Fibroblast of lung (primary cell): ENCODE results near the gene SH3GL2.

Source experiments
- CTCF ChIP-seq, 2 donors: IDR thresholded peaks in 1 of 2; conservative IDR thresholded peaks in 1 of 2; 1 replicate in 1 of 2; 2 replicates in 1 of 2; pipeline ENCODE4 v1.5.1; 2011 to 2012; ENCODE audit warnings: low read length in 2 of 2, control low read depth in 1 of 2, inconsistent platforms in 1 of 2, low read depth in 1 of 2, mild to moderate bottlenecking in 1 of 2
- EZH2 ChIP-seq: IDR thresholded peaks from 2 replicates; pipeline ENCODE4 v1.5.1; 2012; ENCODE audit warnings: low read length, control low read depth, mild to moderate bottlenecking; ENCODE audit errors: missing control alignments

GRCh38 chr9:17799369-17799768 lies 220.5 kb downstream of the SH3GL2 start:
- TF ChIP-seq CTCF (conservative IDR thresholded peaks at IDR 0.05 in 1 of 2, IDR thresholded peaks at IDR 0.05 in 1 of 2; ENCODE audit: low read depth in 1 of 2, low read length in 2 of 2) (no peak), EZH2 (no peak)
